GM12878 (cell line): ENCODE data around the gene EHD2. TPM values are rescaled to one million over a fixed set of nuclear protein-coding genes. Genes with fewer than 3 reads are reported as not detected.
A peak's percentile ranks its signal among the peaks of the same experiment; 100 is the strongest.

Experiments used
- BCL11A ChIP-seq: IDR thresholded peaks from 2 replicates; pipeline ENCODE4 v1.6.1; 2011; ENCODE audit warnings: low read depth, low read length
- CBFB ChIP-seq: IDR thresholded peaks from 2 replicates; pipeline ENCODE4 v1.6.1; 2016; ENCODE audit warnings: antibody characterized with exemption, low read depth
- CHD4 ChIP-seq: fragments of 200-600 bp; sonication (generic); IDR thresholded peaks from 2 replicates; pipeline ENCODE4 v1.6.1; 2016; ENCODE audit warnings: mild to moderate bottlenecking
- EED ChIP-seq: sonication (generic); IDR thresholded peaks from 2 replicates; pipeline ENCODE4 v1.6.1; 2016; ENCODE audit warnings: antibody characterized with exemption, low read depth
- EGR1 ChIP-seq, 2 experiments: IDR thresholded peaks; 1 replicate in 1 of 2; 2 replicates in 1 of 2; pipeline ENCODE4 v1.6.1; 2011 to 2012; ENCODE audit warnings: low read depth in 2 of 2, low read length in 2 of 2, borderline replicate concordance in 1 of 2, mild to moderate bottlenecking in 1 of 2, moderate library complexity in 1 of 2
- JUNB ChIP-seq: IDR thresholded peaks from 2 replicates; pipeline ENCODE4 v1.6.1; 2016; ENCODE audit warnings: antibody characterized with exemption, mild to moderate bottlenecking
- KLF5 ChIP-seq: fragments of 450-650 bp; IDR thresholded peaks from 2 replicates; pipeline ENCODE4 v1.6.1; 2014; ENCODE audit warnings: mild to moderate bottlenecking; ENCODE audit not compliant: partially characterized antibody
- MTA2 ChIP-seq: fragments of 450-650 bp; IDR thresholded peaks from 2 replicates; pipeline ENCODE4 v1.6.1; 2016; ENCODE audit warnings: low read depth, mild to moderate bottlenecking, moderate library complexity
- PML ChIP-seq: IDR thresholded peaks from 2 replicates; pipeline ENCODE4 v1.6.1; 2012; ENCODE audit warnings: low read length, inconsistent platforms
- POLR2AphosphoS2 ChIP-seq: IDR thresholded peaks from 2 replicates; pipeline ENCODE4 v1.6.1; 2011; ENCODE audit warnings: low read depth, mild to moderate bottlenecking, low read length, improper control_type of control experiment, moderate library complexity
- RB1 ChIP-seq: fragments of 450-650 bp; formaldehyde crosslinking; IDR thresholded peaks from 2 replicates; pipeline ENCODE4 v1.6.1; 2017; ENCODE audit warnings: mild to moderate bottlenecking, borderline replicate concordance
- RELA ChIP-seq: fragments of 450-650 bp; IDR thresholded peaks from 2 replicates; pipeline ENCODE4 v1.8.0; 2014; ENCODE audit warnings: borderline replicate concordance; ENCODE audit not compliant: partially characterized antibody
- SIX5 ChIP-seq: IDR thresholded peaks from 2 replicates; pipeline ENCODE4 v1.6.1; 2011; ENCODE audit warnings: mild to moderate bottlenecking, low read depth, low read length, moderate library complexity; ENCODE audit not compliant: severe bottlenecking
- SMC3 ChIP-seq: IDR thresholded peaks from 2 replicates; pipeline ENCODE4 v1.6.1; 2011; ENCODE audit warnings: low read length, improper control_type of control experiment, borderline replicate concordance
- SREBF1 ChIP-seq: IDR thresholded peaks from 2 replicates; pipeline ENCODE4 v1.6.1; 2012; ENCODE audit warnings: mild to moderate bottlenecking, low read length
- STAT3 ChIP-seq: IDR thresholded peaks from 2 replicates; pipeline ENCODE4 v1.6.1; 2011; ENCODE audit warnings: low read depth, low read length, improper control_type of control experiment
- TAF1 ChIP-seq: IDR thresholded peaks from 2 replicates; pipeline ENCODE4 v1.6.1; 2011; ENCODE audit warnings: mild to moderate bottlenecking, low read depth, low read length, borderline replicate concordance
- TARDBP ChIP-seq: IDR thresholded peaks from 2 replicates; pipeline ENCODE4 v1.6.1; 2016; ENCODE audit warnings: borderline replicate concordance
- TCF12 ChIP-seq: IDR thresholded peaks from 2 replicates; pipeline ENCODE4 v1.6.1; 2011; ENCODE audit warnings: low read depth, mild to moderate bottlenecking, low read length
- TCF3 ChIP-seq: IDR thresholded peaks from 2 replicates; pipeline ENCODE4 v1.6.1; 2012; ENCODE audit warnings: low read depth, mild to moderate bottlenecking, low read length, borderline replicate concordance; ENCODE audit not compliant: insufficient read depth
- TCF7 ChIP-seq: IDR thresholded peaks from 2 replicates; pipeline ENCODE4 v1.6.1; 2014; ENCODE audit warnings: antibody characterized with exemption, borderline replicate concordance
- WRNIP1 ChIP-seq: IDR thresholded peaks from 2 replicates; pipeline ENCODE4 v1.6.1; 2011; ENCODE audit warnings: low read depth, low read length, improper control_type of control experiment, borderline replicate concordance
- polyA plus RNA-seq, 11 experiments: library from polyadenylated mRNA; depleted of rRNA in 4 of 11; unstranded in 6 of 11; stranded (reverse) in 5 of 11; fragments of >200 nt; fragmentation: Nextera tagmentation in 4 of 11; fragmentation: Illumina TruSeq in 1 of 11; extraction: Ambion mirVana in 4 of 11; extraction: Trizol in 1 of 11; gene quantifications; 1 replicate in 1 of 11; 2 replicates in 10 of 11; pipeline versions ENCODE4 v1.2.1 to v1.2.3, GENCODE V29; 2011 to 2016; ENCODE audit warnings: inconsistent platforms in 2 of 11, missing spikeins in 2 of 11, low read depth in 1 of 11
- total RNA-seq, 4 experiments: library from RNA; depleted of rRNA in 3 of 4; stranded (reverse); fragments of >200 nt in 3 of 4; fragmentation: Illumina TruSeq in 1 of 4; extraction: Trizol in 1 of 4; gene quantifications; 2 replicates each; pipeline versions ENCODE4 v1.2.1 to v1.2.3, GENCODE V29; 2013 to 2021
- TF ChIP-seq, protein P1 (sequence below): IDR thresholded peaks from 2 replicates; pipeline ENCODE4 v1.6.1; 2011; ENCODE audit warnings: mild to moderate bottlenecking, low read depth, low read length, moderate library complexity; ENCODE audit not compliant: insufficient replicate concordance
- TF ChIP-seq, protein P2 (sequence below): fragments of 450-650 bp; IDR thresholded peaks from 2 replicates; pipeline ENCODE4 v1.6.1; 2018; ENCODE audit warnings: borderline replicate concordance, mild to moderate bottlenecking; ENCODE audit not compliant: partially characterized antibody
- TF ChIP-seq, protein P3 (sequence below): fragments of 450-650 bp; IDR thresholded peaks from 2 replicates; pipeline ENCODE4 v1.6.1; 2016; ENCODE audit warnings: mild to moderate bottlenecking

Gene EHD2
- total and polyA plus RNA-seq, 10 of the 15 experiments (the other 5 are each of a cell fraction or from before 2014, with no cell fraction given), result 0.12 to 0.24 (median 0.23) TPM; not detected in 7

GRCh38 chr19:47778049-47778953 is 65.1 kb downstream of the EHD2 start, which contains the start of gene SELENOW (continued):
- TF ChIP-seq, protein P1, sequence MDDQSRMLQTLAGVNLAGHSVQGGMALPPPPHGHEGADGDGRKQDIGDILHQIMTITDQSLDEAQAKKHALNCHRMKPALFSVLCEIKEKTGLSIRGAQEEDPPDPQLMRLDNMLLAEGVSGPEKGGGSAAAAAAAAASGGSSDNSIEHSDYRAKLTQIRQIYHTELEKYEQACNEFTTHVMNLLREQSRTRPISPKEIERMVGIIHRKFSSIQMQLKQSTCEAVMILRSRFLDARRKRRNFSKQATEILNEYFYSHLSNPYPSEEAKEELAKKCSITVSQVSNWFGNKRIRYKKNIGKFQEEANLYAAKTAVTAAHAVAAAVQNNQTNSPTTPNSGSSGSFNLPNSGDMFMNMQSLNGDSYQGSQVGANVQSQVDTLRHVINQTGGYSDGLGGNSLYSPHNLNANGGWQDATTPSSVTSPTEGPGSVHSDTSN, result peak; percentile 66
- peak; percentile 96 for TF ChIP-seq POLR2AphosphoS2
- TF ChIP-seq TCF7, result no peak
- peak; percentile 75 for TF ChIP-seq RELA
- peak; percentile 94; the same call in 1 of the 2 replicates for TF ChIP-seq RB1
- TF ChIP-seq JUNB, result no peak
- TF ChIP-seq TARDBP, result no peak
- no peak for TF ChIP-seq BCL11A
- peak; percentile 20 for TF ChIP-seq SIX5
- peak; percentile 65; the same call in 1 of the 2 replicates for TF ChIP-seq PML
- no peak for TF ChIP-seq CHD4
- TF ChIP-seq EGR1 (IDR thresholded peaks at IDR 0.05; ENCODE audit: borderline replicate concordance in 1 of 2, low read depth in 2 of 2, low read length in 2 of 2), result peak; percentile 9 to 84
- TF ChIP-seq CBFB, result peak; percentile 61
- TF ChIP-seq EED, result 0 out of 2 replicates have a peak, but pooled peaks have one; percentile 23
- no peak for TF ChIP-seq STAT3
- no peak for TF ChIP-seq SMC3
- TF ChIP-seq, protein P2, sequence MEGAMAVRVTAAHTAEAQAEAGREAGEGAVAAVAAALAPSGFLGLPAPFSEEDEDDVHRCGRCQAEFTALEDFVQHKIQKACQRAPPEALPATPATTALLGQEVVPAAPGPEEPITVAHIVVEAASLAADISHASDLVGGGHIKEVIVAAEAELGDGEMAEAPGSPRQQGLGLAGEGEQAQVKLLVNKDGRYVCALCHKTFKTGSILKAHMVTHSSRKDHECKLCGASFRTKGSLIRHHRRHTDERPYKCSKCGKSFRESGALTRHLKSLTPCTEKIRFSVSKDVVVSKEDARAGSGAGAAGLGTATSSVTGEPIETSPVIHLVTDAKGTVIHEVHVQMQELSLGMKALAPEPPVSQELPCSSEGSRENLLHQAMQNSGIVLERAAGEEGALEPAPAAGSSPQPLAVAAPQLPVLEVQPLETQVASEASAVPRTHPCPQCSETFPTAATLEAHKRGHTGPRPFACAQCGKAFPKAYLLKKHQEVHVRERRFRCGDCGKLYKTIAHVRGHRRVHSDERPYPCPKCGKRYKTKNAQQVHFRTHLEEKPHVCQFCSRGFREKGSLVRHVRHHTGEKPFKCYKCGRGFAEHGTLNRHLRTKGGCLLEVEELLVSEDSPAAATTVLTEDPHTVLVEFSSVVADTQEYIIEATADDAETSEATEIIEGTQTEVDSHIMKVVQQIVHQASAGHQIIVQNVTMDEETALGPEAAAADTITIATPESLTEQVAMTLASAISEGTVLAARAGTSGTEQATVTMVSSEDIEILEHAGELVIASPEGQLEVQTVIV, result peak; percentile 90
- TF ChIP-seq TAF1, result peak; percentile 91
- TF ChIP-seq TCF3, result peak; percentile 76
- TF ChIP-seq, protein P3, sequence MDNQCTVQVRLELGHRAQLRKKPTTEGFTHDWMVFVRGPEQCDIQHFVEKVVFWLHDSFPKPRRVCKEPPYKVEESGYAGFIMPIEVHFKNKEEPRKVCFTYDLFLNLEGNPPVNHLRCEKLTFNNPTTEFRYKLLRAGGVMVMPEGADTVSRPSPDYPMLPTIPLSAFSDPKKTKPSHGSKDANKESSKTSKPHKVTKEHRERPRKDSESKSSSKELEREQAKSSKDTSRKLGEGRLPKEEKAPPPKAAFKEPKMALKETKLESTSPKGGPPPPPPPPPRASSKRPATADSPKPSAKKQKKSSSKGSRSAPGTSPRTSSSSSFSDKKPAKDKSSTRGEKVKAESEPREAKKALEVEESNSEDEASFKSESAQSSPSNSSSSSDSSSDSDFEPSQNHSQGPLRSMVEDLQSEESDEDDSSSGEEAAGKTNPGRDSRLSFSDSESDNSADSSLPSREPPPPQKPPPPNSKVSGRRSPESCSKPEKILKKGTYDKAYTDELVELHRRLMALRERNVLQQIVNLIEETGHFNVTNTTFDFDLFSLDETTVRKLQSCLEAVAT, result peak; percentile 46
- peak; percentile 49; the same call in 1 of the 2 replicates for TF ChIP-seq TCF12
- TF ChIP-seq MTA2, result peak; percentile 57
- TF ChIP-seq SREBF1, result peak; percentile 95
- TF ChIP-seq WRNIP1, result no peak
- TF ChIP-seq KLF5, result peak; percentile 99
